ENCODE measurements around the gene SLC18A2.

Gene SLC18A2

GRCh38 chr10:117313641-117314040, 72.7 kb downstream of the SLC18A2 start:
- no peak for DNase-seq (ENCODE audit: low read depth)

GRCh38 chr10:117316701-117317100, 75.8 kb downstream of the SLC18A2 start:
- DNase-seq (ENCODE audit: low read depth), result no peak

GRCh38 chr10:117318909-117319308, 78.0 kb downstream of the SLC18A2 start:
- no peak for DNase-seq (ENCODE audit: low read depth)

GRCh38 chr10:117320050-117320665, 79.2 kb downstream of the SLC18A2 start:
- DNase-seq (ENCODE audit: low read depth), result no peak

- no peak for DNase-seq (ENCODE audit: low read depth)
Observed at GRCh38 chr10:117322260-117322659, 81.3 kb downstream of the SLC18A2 start.

GRCh38 chr10:117324367-117324766, 83.5 kb downstream of the SLC18A2 start:
- no peak for DNase-seq (ENCODE audit: low read depth)

- DNase-seq (ENCODE audit: low read depth), result no peak
Observed at GRCh38 chr10:117327262-117327661, 86.3 kb downstream of the SLC18A2 start.

All from activated T-helper 1 cell treated with Interleukin-2 at 50 U/mL for 16 hours (primary cell).